HL-60 (cell line): ENCODE results near the gene EIF4G3.

Experiments used
- DNase-seq, 2 experiments: peaks; one replicate each; pipeline ENCODE4 v3.0.0-alpha.2; 2010 to 2020; ENCODE audit warnings: low read depth in 1 of 2, low spot score in 1 of 2
- H3K27ac ChIP-seq: fragments of 250-450 bp; sonication (Bioruptor Pico); replicated peaks from 2 replicates; pipeline ENCODE4 v1.5.1; 2020; ENCODE audit warnings: mild to moderate bottlenecking, moderate library complexity
- H3K27me3 ChIP-seq: fragments of 250-450 bp; sonication (Bioruptor Pico); 2 replicates; pipeline ENCODE4 v1.5.1; 2021; ENCODE audit warnings: mild to moderate bottlenecking, moderate library complexity; ENCODE audit not compliant: insufficient read depth, poor library complexity, severe bottlenecking
- H3K4me3 ChIP-seq: replicated peaks from 2 replicates; pipeline ENCODE4 v1.5.1; 2011; ENCODE audit warnings: mild to moderate bottlenecking, control low read depth, low read length; ENCODE audit not compliant: insufficient read depth
- GABPA ChIP-seq: IDR thresholded peaks from 2 replicates; pipeline ENCODE4 v1.6.1; 2012; ENCODE audit warnings: low read depth
- POLR2AphosphoS5 ChIP-seq: IDR thresholded peaks from 2 replicates; pipeline ENCODE4 v1.6.1; 2012; ENCODE audit warnings: low read depth
- SPI1 ChIP-seq: IDR thresholded peaks from 2 replicates; pipeline ENCODE4 v1.6.1; 2012; ENCODE audit warnings: low read depth, mild to moderate bottlenecking, borderline replicate concordance
- TF ChIP-seq, protein P1 (sequence below): IDR thresholded peaks from 2 replicates; pipeline ENCODE4 v1.6.1; 2012; ENCODE audit warnings: low read depth; ENCODE audit not compliant: insufficient replicate concordance
- TF ChIP-seq, protein P2 (sequence below): IDR thresholded peaks from one replicate; pipeline ENCODE4 v1.5.1; 2011; ENCODE audit warnings: low read length, control low read depth, inconsistent platforms; ENCODE audit not compliant: insufficient read depth

The EIF4G3 gene

DNA sequence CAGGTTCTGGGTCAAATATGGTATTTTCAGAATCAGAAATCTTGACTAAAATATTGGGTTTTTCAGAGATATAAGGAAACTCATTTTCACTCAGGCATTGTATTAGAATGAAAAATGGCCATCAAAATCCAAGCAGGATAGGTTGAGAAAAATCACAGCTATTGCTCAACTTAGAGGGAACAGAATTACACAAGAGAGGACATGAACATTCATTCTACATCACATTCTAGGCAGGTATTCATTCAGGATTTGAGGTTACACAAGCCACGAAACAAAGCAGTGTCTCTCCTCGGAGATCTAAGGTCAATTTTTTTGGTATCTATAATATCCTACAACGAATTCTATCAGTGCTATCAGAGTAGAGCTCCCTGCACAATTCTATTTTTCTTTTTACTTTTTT, 226.0 kb downstream of the EIF4G3 start:
- Histone ChIP-seq H3K27me3 (no peaks in the 10 kb centered on the region), H3K27ac (no peak overlapping the region), H3K4me3 (no peak overlapping the region)
- TF ChIP-seq, protein P1, sequence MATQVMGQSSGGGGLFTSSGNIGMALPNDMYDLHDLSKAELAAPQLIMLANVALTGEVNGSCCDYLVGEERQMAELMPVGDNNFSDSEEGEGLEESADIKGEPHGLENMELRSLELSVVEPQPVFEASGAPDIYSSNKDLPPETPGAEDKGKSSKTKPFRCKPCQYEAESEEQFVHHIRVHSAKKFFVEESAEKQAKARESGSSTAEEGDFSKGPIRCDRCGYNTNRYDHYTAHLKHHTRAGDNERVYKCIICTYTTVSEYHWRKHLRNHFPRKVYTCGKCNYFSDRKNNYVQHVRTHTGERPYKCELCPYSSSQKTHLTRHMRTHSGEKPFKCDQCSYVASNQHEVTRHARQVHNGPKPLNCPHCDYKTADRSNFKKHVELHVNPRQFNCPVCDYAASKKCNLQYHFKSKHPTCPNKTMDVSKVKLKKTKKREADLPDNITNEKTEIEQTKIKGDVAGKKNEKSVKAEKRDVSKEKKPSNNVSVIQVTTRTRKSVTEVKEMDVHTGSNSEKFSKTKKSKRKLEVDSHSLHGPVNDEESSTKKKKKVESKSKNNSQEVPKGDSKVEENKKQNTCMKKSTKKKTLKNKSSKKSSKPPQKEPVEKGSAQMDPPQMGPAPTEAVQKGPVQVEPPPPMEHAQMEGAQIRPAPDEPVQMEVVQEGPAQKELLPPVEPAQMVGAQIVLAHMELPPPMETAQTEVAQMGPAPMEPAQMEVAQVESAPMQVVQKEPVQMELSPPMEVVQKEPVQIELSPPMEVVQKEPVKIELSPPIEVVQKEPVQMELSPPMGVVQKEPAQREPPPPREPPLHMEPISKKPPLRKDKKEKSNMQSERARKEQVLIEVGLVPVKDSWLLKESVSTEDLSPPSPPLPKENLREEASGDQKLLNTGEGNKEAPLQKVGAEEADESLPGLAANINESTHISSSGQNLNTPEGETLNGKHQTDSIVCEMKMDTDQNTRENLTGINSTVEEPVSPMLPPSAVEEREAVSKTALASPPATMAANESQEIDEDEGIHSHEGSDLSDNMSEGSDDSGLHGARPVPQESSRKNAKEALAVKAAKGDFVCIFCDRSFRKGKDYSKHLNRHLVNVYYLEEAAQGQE = no peak
- TF ChIP-seq SPI1 = no peak
- DNase-seq = peak in 1 of 2 experiments; percentile 6

- Histone ChIP-seq H3K27ac (peak overlapping the region; percentile 36), H3K27me3 (no peaks in the 10 kb centered on the region), H3K4me3 (0 out of 2 replicates have a peak overlapping the region, but pooled peaks have one; percentile 7)
- TF ChIP-seq SPI1 (peak; percentile 30; the same call in 1 of the 2 replicates), GABPA (no peak), POLR2AphosphoS5 (no peak)
- TF ChIP-seq, protein P2, sequence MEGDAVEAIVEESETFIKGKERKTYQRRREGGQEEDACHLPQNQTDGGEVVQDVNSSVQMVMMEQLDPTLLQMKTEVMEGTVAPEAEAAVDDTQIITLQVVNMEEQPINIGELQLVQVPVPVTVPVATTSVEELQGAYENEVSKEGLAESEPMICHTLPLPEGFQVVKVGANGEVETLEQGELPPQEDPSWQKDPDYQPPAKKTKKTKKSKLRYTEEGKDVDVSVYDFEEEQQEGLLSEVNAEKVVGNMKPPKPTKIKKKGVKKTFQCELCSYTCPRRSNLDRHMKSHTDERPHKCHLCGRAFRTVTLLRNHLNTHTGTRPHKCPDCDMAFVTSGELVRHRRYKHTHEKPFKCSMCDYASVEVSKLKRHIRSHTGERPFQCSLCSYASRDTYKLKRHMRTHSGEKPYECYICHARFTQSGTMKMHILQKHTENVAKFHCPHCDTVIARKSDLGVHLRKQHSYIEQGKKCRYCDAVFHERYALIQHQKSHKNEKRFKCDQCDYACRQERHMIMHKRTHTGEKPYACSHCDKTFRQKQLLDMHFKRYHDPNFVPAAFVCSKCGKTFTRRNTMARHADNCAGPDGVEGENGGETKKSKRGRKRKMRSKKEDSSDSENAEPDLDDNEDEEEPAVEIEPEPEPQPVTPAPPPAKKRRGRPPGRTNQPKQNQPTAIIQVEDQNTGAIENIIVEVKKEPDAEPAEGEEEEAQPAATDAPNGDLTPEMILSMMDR = no peak
- TF ChIP-seq, protein P1 = no peak
- DNase-seq = peak in 1 of 2 experiments; percentile 62
These were observed 226.7 kb downstream of the EIF4G3 start for GRCh38 chr1:20949871-20950590.

DNA sequence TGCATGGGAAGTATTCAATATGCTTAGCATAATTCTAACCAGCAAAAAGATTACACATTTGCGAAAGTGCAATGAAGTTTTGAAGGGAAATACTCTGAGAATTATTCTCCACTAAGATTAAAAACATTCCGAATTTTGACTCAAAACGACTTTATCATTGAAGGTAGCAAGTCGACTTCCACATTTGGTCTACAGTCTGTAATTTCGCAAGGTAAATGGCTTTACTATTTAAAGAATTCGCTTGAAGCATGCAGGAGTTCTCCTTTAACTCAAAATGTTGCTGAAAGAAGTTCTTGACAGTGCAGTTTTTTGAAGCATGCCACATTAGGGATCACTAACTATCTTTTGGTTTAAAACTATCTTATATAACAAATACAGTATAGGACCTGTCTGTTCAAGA, 228.6 kb downstream of the EIF4G3 start:
- Histone ChIP-seq H3K27ac (peak overlapping the region; percentile 45), H3K4me3 (no peak overlapping the region), H3K27me3 (no peaks in the 10 kb centered on the region)
- peak; percentile 16 to 40 for DNase-seq
- TF ChIP-seq, protein P2 = no peak
- TF ChIP-seq, protein P1 = no peak
- no peak for TF ChIP-seq POLR2AphosphoS5
- TF ChIP-seq GABPA = no peak
- TF ChIP-seq SPI1 = peak; percentile 61; the same call in 1 of the 2 replicates
